Prostate gland (tissue), 2 donors: ENCODE measurements around the gene SKA3.

ENCODE experiments used
- CTCF ChIP-seq, 4 experiments: fragments of 200-600 bp in 2 of 4; fragments of 450-650 bp in 2 of 4; sonication (generic) in 2 of 4; IDR thresholded peaks; 1 replicate in 3 of 4; 2 replicates in 1 of 4; pipeline ENCODE4 v1.5.1; 2016 to 2019; ENCODE audit warnings: antibody characterized with exemption in 4 of 4, mild to moderate bottlenecking in 2 of 4, moderate library complexity in 2 of 4
- POLR2A ChIP-seq: fragments of 450-650 bp; IDR thresholded peaks from one replicate; pipeline ENCODE4 v1.6.1; 2016; ENCODE audit warnings: antibody characterized with exemption, mild to moderate bottlenecking

GRCh38 chr13:21218351-21219035 lies 42.1 kb upstream of the SKA3 start:
- no peak for TF ChIP-seq POLR2A
- TF ChIP-seq CTCF (IDR thresholded peaks at IDR 0.05): no peak
